Smooth muscle cell (in vitro differentiated cells): ENCODE data around the gene TPO. TPM values are rescaled to one million over a fixed set of nuclear protein-coding genes. Genes with fewer than 3 reads are reported as not detected.
A peak's percentile ranks its signal among the peaks of the same experiment; 100 is the strongest.

Experiments
- DNase-seq: peaks from one replicate; lab custom pipeline; 2025; ENCODE audit not compliant: unreplicated experiment; lab: John Stamatoyannopoulos, UW
- H2AFZ ChIP-seq: fragments of 200-600 bp; sonication (generic); 2 replicates; pipeline ENCODE4 v1.6.0; 2016; ENCODE audit warnings: antibody characterized with exemption, low read depth, mild to moderate bottlenecking
- H3F3A ChIP-seq: fragments of 200-600 bp; sonication (generic); 2 replicates; pipeline ENCODE4 v1.6.0; 2017; ENCODE audit warnings: antibody characterized with exemption, low read depth
- H3K27ac ChIP-seq: fragments of 200-600 bp; sonication (generic); 2 replicates; pipeline ENCODE4 v1.5.1; 2016; ENCODE audit warnings: low read depth, mild to moderate bottlenecking
- H3K27me3 ChIP-seq: fragments of 200-600 bp; sonication (generic); 2 replicates; pipeline ENCODE4 v1.6.1; 2016; ENCODE audit warnings: low read depth, mild to moderate bottlenecking
- H3K36me3 ChIP-seq: fragments of 200-600 bp; sonication (generic); 2 replicates; pipeline ENCODE4 v1.5.1; 2016; ENCODE audit warnings: low read depth
- H3K4me1 ChIP-seq: fragments of 200-600 bp; sonication (generic); 2 replicates; pipeline ENCODE4 v1.5.1; 2016; ENCODE audit warnings: low read depth
- H3K4me2 ChIP-seq: fragments of 200-600 bp; sonication (generic); 2 replicates; pipeline ENCODE4 v1.6.0; 2016; ENCODE audit warnings: mild to moderate bottlenecking
- H3K4me3 ChIP-seq: fragments of 200-600 bp; sonication (generic); 2 replicates; pipeline ENCODE4 v1.5.1; 2016; ENCODE audit warnings: mild to moderate bottlenecking
- H3K79me2 ChIP-seq: fragments of 200-600 bp; sonication (generic); 2 replicates; pipeline ENCODE4 v1.6.0; 2016; ENCODE audit warnings: low read depth, mild to moderate bottlenecking
- H3K9ac ChIP-seq: fragments of 200-600 bp; sonication (generic); 2 replicates; pipeline ENCODE4 v1.6.0; 2016; ENCODE audit warnings: low read depth
- H3K9me3 ChIP-seq: fragments of 200-600 bp; sonication (generic); replicated peaks from 2 replicates; pipeline ENCODE4 v1.5.1; 2016; ENCODE audit warnings: low read depth
- H4K20me1 ChIP-seq: fragments of 200-600 bp; sonication (generic); 2 replicates; pipeline ENCODE4 v1.6.0; 2016; ENCODE audit warnings: low read depth
- CTCF ChIP-seq: fragments of 200-600 bp; sonication (generic); IDR thresholded peaks from 2 replicates; pipeline ENCODE4 v1.5.1; 2017; ENCODE audit warnings: borderline replicate concordance, mild to moderate bottlenecking, antibody characterized with exemption; ENCODE audit not compliant: insufficient read depth, poor library complexity, severe bottlenecking
- WGBS: methylation state at CpG from one replicate; pipeline ENCODE4 v1.1.7; 2016; ENCODE audit warnings: low lambda C conversion rate; 5-methylcytosine and 5-hydroxymethylcytosine counted together
- polyA plus RNA-seq: library from polyadenylated mRNA; unstranded; fragments of >200 nt; fragmentation: Nextera tagmentation; extraction: Ambion mirVana; gene quantifications from 2 replicates; pipeline ENCODE4 v1.2.1, GENCODE V29; 2016
- total RNA-seq: library from RNA; depleted of rRNA; stranded (reverse); fragments of >200 nt; gene quantifications from 2 replicates; pipeline ENCODE4 v1.2.3, GENCODE V29; 2014

TPO gene
- total and polyA plus RNA-seq, 2 experiments from 2014 or later: not detected

- Histone ChIP-seq H3K9ac (no peak overlapping the region), H3K4me1 (peaks cover 2% of the 10 kb centered on the region), H3F3A (no peaks in the 10 kb centered on the region), H4K20me1 (no peaks in the 10 kb centered on the region), H3K9me3 (no peaks in the 10 kb centered on the region), H2AFZ (no peak overlapping the region), H3K27ac (no peak overlapping the region), H3K36me3 (no peaks in the 10 kb centered on the region), H3K27me3 (no peaks in the 10 kb centered on the region), H3K4me2 (no peak overlapping the region), H3K4me3 (no peak overlapping the region), H3K79me2 (no peaks in the 10 kb centered on the region)
- WGBS: 88% methylated on average over 14 of the region's 15 CpGs
- no peak for DNase-seq
- TF ChIP-seq CTCF: no peak
These were observed 135.8 kb downstream of the TPO start for GRCh38 chr2:1548910-1549673.

GRCh38 chr2:1550076-1550475, 136.8 kb downstream of the TPO start:
- Histone ChIP-seq H2AFZ (no peak overlapping the region), H3K27ac (no peak overlapping the region), H3K27me3 (no peaks in the 10 kb centered on the region), H3K4me1 (peaks cover 6% of the 10 kb centered on the region), H3K36me3 (no peaks in the 10 kb centered on the region), H3K9me3 (no peaks in the 10 kb centered on the region), H3F3A (no peaks in the 10 kb centered on the region), H3K4me3 (no peak overlapping the region), H3K79me2 (no peaks in the 10 kb centered on the region), H3K4me2 (no peak overlapping the region), H4K20me1 (no peaks in the 10 kb centered on the region), H3K9ac (no peak overlapping the region)
- no peak for TF ChIP-seq CTCF
- 65% methylated on average over 5 of the region's 5 CpGs for WGBS
- no peak for DNase-seq

GRCh38 chr2:1550658-1551316, 137.5 kb downstream of the TPO start:
- H3K27me3 ChIP-seq: no peaks in the 10 kb centered on the region
- WGBS: 30% methylated on average over 32 of the region's 32 CpGs
- peaks cover 6% of the 10 kb centered on the region for H3K4me1 ChIP-seq
- H3F3A ChIP-seq: no peaks in the 10 kb centered on the region
- no peak overlapping the region for H3K9ac ChIP-seq
- no peaks in the 10 kb centered on the region for H3K9me3 ChIP-seq
- H3K36me3 ChIP-seq: no peaks in the 10 kb centered on the region
- DNase-seq: peak; percentile 11
- H3K79me2 ChIP-seq: no peaks in the 10 kb centered on the region
- H3K27ac ChIP-seq: no peak overlapping the region
- no peak overlapping the region for H2AFZ ChIP-seq
- no peak overlapping the region for H3K4me3 ChIP-seq
- no peaks in the 10 kb centered on the region for H4K20me1 ChIP-seq
- TF ChIP-seq CTCF: peak; percentile 99
- H3K4me2 ChIP-seq: peak overlapping the region; percentile 40

GRCh38 chr2:1551905-1552304, 138.6 kb downstream of the TPO start:
- no peak for DNase-seq
- TF ChIP-seq CTCF: no peak
- H3K9ac ChIP-seq: no peak overlapping the region
- no peak overlapping the region for H2AFZ ChIP-seq
- no peaks in the 10 kb centered on the region for H3K36me3 ChIP-seq
- H3F3A ChIP-seq: no peaks in the 10 kb centered on the region
- no peaks in the 10 kb centered on the region for H3K27me3 ChIP-seq
- H3K79me2 ChIP-seq: no peaks in the 10 kb centered on the region
- H3K4me2 ChIP-seq: no peak overlapping the region
- no peak overlapping the region for H3K4me3 ChIP-seq
- H3K4me1 ChIP-seq: peaks cover 6% of the 10 kb centered on the region
- H4K20me1 ChIP-seq: no peaks in the 10 kb centered on the region
- H3K27ac ChIP-seq: no peak overlapping the region
- 96% methylated on average over 4 of the region's 4 CpGs for WGBS
- H3K9me3 ChIP-seq: no peaks in the 10 kb centered on the region
